ENCODE results near the gene SOX9.
"Not testable (repeated sequence)": the region's sequence is repeated elsewhere in the genome, so short reads cannot be mapped to it uniquely, and the experiment has no call there.

The SOX9 gene

GRCh38 chr17:72110942-72111318 lies 9.9 kb upstream of the SOX9 start:
- no peaks in the 10 kb centered on the region for H3K36me3 ChIP-seq
- no peak overlapping the region for H3K27ac ChIP-seq
- no peaks in the 10 kb centered on the region for H3K9me3 ChIP-seq
- TF ChIP-seq CTCF (IDR thresholded peaks at IDR 0.05), result no peak
- peaks cover 0 to 9% (median 0%) of the 10 kb centered on the region in 4 donors for H3K4me1 ChIP-seq
- intact Hi-C loops (cut with DNase I; ENCODE audit: low total_unique reads), result loop anchor here (10.0 kb wide), 1 partner anchor 146 kb away; no protein-coding TSS in a partner anchor
- H3K4me3 ChIP-seq, result no peak overlapping the region
- DNase-seq, result no peak
- H3K27me3 ChIP-seq, result peaks cover 0 to 15% of the 10 kb centered on the region in 2 donors

- no peaks in the 10 kb centered on the region for H3K9me3 ChIP-seq
- DNase-seq, result no peak
- TF ChIP-seq CTCF (IDR thresholded peaks at IDR 0.05), result no peak
- H3K27ac ChIP-seq, result no peak overlapping the region
- peaks cover 0 to 10% (median 0%) of the 10 kb centered on the region in 4 donors for H3K4me1 ChIP-seq
- no peak overlapping the region for H3K4me3 ChIP-seq
- no peaks in the 10 kb centered on the region for H3K36me3 ChIP-seq
- H3K27me3 ChIP-seq, result peaks cover 0 to 20% of the 10 kb centered on the region in 2 donors
- intact Hi-C loops (cut with DNase I; ENCODE audit: low total_unique reads), result loop anchor here (10.0 kb wide), 1 partner anchor 147 kb away; no protein-coding TSS in a partner anchor
Observed at GRCh38 chr17:72111336-72111923, 9.4 kb upstream of the SOX9 start.

- not testable (repeated sequence) for DNase-seq, H3K27ac ChIP-seq, H3K36me3 ChIP-seq, H3K4me3 ChIP-seq, H3K9me3 ChIP-seq
- Histone ChIP-seq H3K4me1 (peaks cover 0 to 15% (median 2%) of the 10 kb centered on the region in 4 donors), H3K27me3 (peaks cover 0 to 25% of the 10 kb centered on the region in 2 donors)
- intact Hi-C loops (cut with DNase I; ENCODE audit: low total_unique reads), result loop anchor here (10.0 kb wide), 1 partner anchor 147 kb away; no protein-coding TSS in a partner anchor
Observed at GRCh38 chr17:72111926-72112325, 8.9 kb upstream of the SOX9 start.

- Histone ChIP-seq H3K27ac (no peak overlapping the region), H3K27me3 (peaks cover 0 to 40% of the 10 kb centered on the region in 2 donors), H3K4me3 (no peak overlapping the region), H3K4me1 (peaks cover 0 to 30% (median 17%) of the 10 kb centered on the region in 4 donors), H3K36me3 (no peaks in the 10 kb centered on the region), H3K9me3 (no peaks in the 10 kb centered on the region)
- TF ChIP-seq CTCF (IDR thresholded peaks at IDR 0.05), result no peak
- intact Hi-C loops (cut with DNase I; ENCODE audit: low total_unique reads), result loop anchor here (10.0 kb wide), 1 partner anchor 149 kb away; no protein-coding TSS in a partner anchor
- no peak for DNase-seq
Observed at GRCh38 chr17:72113751-72114150, 7.1 kb upstream of the SOX9 start.

- no peaks in the 10 kb centered on the region for H3K9me3 ChIP-seq
- peaks cover 0 to 34% (median 22%) of the 10 kb centered on the region in 4 donors for H3K4me1 ChIP-seq
- peaks cover 0 to 36% of the 10 kb centered on the region in 2 donors for H3K27me3 ChIP-seq
- H3K4me3 ChIP-seq, result no peak overlapping the region
- no peak for TF ChIP-seq CTCF (IDR thresholded peaks at IDR 0.05)
- no peaks in the 10 kb centered on the region for H3K36me3 ChIP-seq
- no peak for DNase-seq
- H3K27ac ChIP-seq, result no peak overlapping the region
- intact Hi-C loops (cut with DNase I; ENCODE audit: low total_unique reads), result loop anchor here (10.0 kb wide), 1 partner anchor 151 kb away; no protein-coding TSS in a partner anchor
Observed at GRCh38 chr17:72115781-72116525, 4.9 kb upstream of the SOX9 start.

Data from tibial artery (tissue), 4 donors.